ENCODE measurements around the gene TMEM91. TPM values are rescaled to one million over a fixed set of nuclear protein-coding genes. Genes with fewer than 3 reads are reported as not detected.

TMEM91 gene
- total and polyA plus RNA-seq, 9 of the 15 experiments (the other 6 are each of a cell fraction or from before 2014, with no cell fraction given), result 1.2 to 5.2 (median 2.7) TPM

DNA sequence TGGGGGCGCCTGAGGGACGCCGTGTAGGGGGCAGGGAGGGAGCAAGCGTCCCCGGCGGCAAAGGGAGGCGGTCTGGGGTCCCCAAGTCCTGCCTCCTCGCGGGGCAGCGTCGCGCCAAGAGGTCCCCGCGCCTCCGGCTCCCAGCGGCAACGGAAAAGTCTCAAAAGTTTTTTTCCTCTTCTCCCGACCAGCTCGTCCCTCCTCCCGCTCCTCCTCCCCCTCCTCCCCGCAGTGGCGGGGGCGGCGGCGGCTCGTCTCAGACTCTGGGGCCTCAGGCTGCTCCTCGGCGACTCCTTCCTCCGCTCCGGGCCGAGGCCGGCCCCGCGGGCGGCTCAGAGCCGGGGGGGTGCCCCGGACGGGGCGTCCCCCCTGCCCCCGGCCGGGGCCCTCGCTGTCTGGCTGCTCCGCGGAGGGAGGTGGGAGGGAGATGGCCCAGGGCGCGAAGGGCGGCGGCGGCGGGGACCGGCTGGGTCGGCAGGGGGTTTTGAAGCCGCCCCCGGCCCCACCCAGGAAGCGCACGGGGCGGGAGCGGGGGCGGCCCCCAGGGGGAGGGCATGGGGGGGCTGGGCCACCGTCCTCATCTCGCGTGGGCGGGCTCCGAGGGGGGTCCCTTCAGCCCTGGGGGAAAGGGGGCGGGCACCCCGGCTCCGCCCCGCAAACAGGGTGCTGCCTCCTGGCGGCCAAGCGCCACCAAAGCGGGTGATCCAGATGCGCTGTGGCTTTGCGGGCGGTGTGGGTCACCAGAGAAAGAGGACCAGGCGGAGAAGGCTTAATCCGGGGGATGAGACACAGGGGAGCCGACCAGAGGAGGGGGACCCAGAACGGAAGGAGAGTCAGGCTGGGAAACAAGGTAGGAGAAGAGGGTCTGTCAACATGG lies 22.6 kb upstream of the TMEM91 start, which contains the start of gene TGFB1 (continued):
- TF ChIP-seq, protein P1, sequence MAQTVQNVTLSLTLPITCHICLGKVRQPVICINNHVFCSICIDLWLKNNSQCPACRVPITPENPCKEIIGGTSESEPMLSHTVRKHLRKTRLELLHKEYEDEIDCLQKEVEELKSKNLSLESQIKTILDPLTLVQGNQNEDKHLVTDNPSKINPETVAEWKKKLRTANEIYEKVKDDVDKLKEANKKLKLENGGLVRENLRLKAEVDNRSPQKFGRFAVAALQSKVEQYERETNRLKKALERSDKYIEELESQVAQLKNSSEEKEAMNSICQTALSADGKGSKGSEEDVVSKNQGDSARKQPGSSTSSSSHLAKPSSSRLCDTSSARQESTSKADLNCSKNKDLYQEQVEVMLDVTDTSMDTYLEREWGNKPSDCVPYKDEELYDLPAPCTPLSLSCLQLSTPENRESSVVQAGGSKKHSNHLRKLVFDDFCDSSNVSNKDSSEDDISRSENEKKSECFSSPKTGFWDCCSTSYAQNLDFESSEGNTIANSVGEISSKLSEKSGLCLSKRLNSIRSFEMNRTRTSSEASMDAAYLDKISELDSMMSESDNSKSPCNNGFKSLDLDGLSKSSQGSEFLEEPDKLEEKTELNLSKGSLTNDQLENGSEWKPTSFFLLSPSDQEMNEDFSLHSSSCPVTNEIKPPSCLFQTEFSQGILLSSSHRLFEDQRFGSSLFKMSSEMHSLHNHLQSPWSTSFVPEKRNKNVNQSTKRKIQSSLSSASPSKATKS (CRISPR knock-in tag; IDR thresholded peaks at IDR 0.05), result no peak
- TF ChIP-seq STAT5A (IDR thresholded peaks at IDR 0.05; ENCODE audit: borderline replicate concordance, low read length) (no peak), RFX1 (IDR thresholded peaks at IDR 0.05) (no peak), PCBP2 (IDR thresholded peaks at IDR 0.05; ENCODE audit: low read depth, low read length, poor library complexity, severe bottlenecking) (no peak), ZFX (CRISPR knock-in tag; IDR thresholded peaks at IDR 0.05) (no peak; the same call in 1 of the 2 replicates), ZNF212 (CRISPR knock-in tag; IDR thresholded peaks at IDR 0.05) (no peak), HOXB6 (CRISPR knock-in tag; IDR thresholded peaks at IDR 0.05; ENCODE audit: borderline replicate concordance) (no peak), FOXA1 (IDR thresholded peaks at IDR 0.05; ENCODE audit: borderline replicate concordance) (no peak), PTRF (tag; IDR thresholded peaks at IDR 0.05) (no peak), MTA3 (IDR thresholded peaks at IDR 0.05; ENCODE audit: borderline replicate concordance) (no peak), ZBTB7A (IDR thresholded peaks at IDR 0.05; ENCODE audit: borderline replicate concordance, control insufficient read depth, low read depth, low read length) (peak; percentile 94), SAFB (IDR thresholded peaks at IDR 0.05; ENCODE audit: borderline replicate concordance, low read depth, low read length) (peak; percentile 69; the same call in 1 of the 2 replicates), ZNF76 (CRISPR knock-in tag; IDR thresholded peaks at IDR 0.05; ENCODE audit: borderline replicate concordance) (no peak; the same call in 1 of the 2 replicates), WHSC1 (IDR thresholded peaks at IDR 0.05; ENCODE audit: low read length) (no peak)
- TF ChIP-seq, protein P2, sequence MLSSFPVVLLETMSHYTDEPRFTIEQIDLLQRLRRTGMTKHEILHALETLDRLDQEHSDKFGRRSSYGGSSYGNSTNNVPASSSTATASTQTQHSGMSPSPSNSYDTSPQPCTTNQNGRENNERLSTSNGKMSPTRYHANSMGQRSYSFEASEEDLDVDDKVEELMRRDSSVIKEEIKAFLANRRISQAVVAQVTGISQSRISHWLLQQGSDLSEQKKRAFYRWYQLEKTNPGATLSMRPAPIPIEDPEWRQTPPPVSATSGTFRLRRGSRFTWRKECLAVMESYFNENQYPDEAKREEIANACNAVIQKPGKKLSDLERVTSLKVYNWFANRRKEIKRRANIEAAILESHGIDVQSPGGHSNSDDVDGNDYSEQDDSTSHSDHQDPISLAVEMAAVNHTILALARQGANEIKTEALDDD (IDR thresholded peaks at IDR 0.05), result no peak

Data from K562 (cell line).